NCI-H187 treated with DMSO at 0.1 percent for 48 hours (cell line): Measurements from ENCODE around the gene LRP1.

ENCODE experiments used
- DNase-seq: peaks from one replicate; lab custom pipeline; 2025; lab: John Stamatoyannopoulos, UW

Gene LRP1

GRCh38 chr12:57223191-57224165 lies 95.2 kb downstream of the LRP1 start:
- no peak for DNase-seq

DNA sequence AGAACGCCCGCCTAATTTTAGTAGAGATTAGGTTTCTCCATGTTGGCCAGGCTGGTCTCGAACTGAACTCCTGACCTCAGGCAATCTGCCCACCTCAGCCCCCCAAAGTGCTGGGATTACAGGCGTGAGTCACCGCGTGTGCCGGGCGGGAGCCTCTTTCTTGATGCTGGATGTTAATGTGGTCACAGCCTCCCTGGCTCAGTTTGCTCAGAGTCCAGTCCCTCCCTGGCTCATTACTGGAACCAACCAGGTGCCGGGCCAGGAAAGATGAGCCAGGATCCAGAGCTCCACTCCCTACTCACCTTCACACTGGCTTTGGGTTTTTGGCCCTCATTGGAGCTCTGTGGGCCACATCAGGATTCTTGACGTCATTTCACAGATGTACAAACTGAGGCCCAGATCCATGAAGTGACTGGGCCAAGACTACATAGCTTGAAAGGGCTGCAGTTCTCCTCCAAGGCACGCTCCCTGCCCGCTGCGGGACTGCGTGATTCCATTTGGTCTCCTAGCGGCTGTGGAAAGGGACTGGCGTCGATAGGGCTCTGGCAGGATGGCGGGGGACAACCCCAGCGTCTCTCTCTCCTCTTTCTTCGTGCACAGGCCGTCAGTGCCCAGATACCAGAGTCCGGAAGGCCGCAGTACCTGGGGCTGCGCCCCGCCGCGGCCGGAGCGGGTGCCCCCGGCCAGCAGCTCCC lies 96.1 kb downstream of the LRP1 start:
- no peak for DNase-seq

GRCh38 chr12:57224973-57225679 lies 96.8 kb downstream of the LRP1 start:
- no peak for DNase-seq

DNA sequence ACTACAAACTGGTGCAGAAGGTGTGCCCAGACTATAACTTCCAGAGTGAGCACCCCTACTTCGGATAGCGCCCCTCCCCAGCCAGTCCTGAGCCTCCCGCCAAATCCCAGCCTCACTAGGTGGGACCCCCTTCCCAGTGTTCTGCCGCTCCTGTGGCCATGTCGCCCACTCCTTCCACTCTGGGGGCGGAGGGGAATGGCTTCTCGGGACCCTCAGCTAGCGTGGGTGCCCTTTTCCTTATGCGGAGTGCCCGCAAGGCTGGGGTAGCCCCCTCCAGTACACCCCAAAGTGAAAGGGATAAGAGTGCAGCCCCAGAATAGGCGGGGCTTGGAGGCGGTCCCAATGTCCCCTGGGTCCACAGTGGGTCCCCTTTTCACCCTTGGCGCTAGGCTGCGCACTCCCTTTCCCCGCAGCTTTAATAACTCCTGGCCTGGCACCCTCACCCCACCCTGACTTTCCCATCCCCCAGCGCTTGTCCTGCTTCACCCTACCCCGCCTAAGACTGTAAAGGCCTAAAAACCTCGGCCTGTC lies 97.5 kb downstream of the LRP1 start:
- no peak for DNase-seq

- no peak for DNase-seq
These were observed 98.5 kb downstream of the LRP1 start for GRCh38 chr12:57226588-57227314.

GRCh38 chr12:57227315-57228115 lies 99.2 kb downstream of the LRP1 start:
- no peak for DNase-seq

- DNase-seq = no peak
These were observed 100.9 kb downstream of the LRP1 start for GRCh38 chr12:57229046-57229633.

- peak; percentile 89 for DNase-seq
These were observed 101.5 kb downstream of the LRP1 start, which contains the start of gene SHMT2 for GRCh38 chr12:57229634-57230380. Gene SHMT2, plus strand, starts transcription at chr12:57229711. Its CDS starts 68 bp downstream, at chr12:57229779.

GRCh38 chr12:57230381-57231155 lies 102.3 kb downstream of the LRP1 start:
- no peak for DNase-seq

GRCh38 chr12:57231276-57232021 lies 103.2 kb downstream of the LRP1 start:
- DNase-seq = no peak

DNA sequence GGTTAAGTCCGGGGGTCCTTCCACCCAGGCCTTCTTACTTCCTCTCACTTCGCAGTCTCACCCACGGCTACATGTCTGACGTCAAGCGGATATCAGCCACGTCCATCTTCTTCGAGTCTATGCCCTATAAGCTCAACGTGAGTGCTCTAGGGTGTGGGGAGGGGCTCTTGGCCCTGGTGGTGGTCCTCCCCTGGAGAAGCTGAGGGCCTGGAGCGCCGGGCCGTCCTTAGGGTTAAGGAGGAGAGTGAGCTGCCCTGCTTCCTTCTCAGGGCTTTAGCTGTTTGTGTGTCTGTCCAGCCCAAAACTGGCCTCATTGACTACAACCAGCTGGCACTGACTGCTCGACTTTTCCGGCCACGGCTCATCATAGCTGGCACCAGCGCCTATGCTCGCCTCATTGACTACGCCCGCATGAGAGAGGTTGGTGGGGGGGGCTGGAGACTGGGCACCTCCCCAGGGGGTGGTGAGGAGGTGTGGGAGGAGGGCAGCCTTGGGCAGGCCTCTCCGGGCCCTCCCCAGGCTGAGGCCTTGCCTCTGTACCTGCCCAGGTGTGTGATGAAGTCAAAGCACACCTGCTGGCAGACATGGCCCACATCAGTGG lies 104.0 kb downstream of the LRP1 start:
- no peak for DNase-seq

DNA sequence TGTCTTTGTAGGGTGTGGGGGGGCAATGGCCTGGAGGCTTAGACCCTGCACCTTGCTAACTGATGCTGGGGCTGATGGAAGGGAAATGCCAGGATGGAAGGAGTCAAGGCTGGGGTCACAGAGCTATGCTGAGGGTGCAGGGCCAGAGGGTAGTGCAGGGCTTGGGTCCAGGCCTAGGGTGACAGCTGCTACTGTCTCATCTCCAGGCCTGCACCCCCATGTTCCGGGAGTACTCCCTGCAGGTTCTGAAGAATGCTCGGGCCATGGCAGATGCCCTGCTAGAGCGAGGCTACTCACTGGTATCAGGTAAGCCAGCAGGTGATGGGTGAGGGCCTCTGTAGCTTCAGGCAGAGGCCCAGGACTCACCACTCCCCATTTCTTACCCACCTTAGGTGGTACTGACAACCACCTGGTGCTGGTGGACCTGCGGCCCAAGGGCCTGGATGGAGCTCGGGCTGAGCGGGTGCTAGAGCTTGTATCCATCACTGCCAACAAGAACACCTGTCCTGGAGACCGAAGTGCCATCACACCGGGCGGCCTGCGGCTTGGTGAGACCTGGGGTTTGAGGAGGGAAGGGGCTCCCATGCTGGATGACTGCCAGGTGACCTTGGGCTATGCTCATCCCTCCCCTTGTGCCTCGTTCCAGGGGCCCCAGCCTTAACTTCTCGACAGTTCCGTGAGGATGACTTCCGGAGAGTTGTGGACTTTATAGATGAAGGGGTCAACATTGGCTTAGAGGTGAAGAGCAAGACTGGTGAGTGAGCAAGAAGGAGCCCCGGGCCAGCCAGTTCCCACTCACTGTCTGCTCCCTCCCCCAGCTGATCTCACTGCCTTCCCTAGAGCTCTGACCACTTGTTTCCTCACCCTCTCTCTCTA lies 105.3 kb downstream of the LRP1 start:
- no peak for DNase-seq

DNA sequence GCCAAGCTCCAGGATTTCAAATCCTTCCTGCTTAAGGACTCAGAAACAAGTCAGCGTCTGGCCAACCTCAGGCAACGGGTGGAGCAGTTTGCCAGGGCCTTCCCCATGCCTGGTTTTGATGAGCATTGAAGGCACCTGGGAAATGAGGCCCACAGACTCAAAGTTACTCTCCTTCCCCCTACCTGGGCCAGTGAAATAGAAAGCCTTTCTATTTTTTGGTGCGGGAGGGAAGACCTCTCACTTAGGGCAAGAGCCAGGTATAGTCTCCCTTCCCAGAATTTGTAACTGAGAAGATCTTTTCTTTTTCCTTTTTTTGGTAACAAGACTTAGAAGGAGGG lies 105.9 kb downstream of the LRP1 start:
- DNase-seq = no peak

- DNase-seq = no peak
These were observed 106.3 kb downstream of the LRP1 start for GRCh38 chr12:57234571-57235016.

- no peak for DNase-seq
These were observed 106.9 kb downstream of the LRP1 start for GRCh38 chr12:57235017-57235727.

DNA sequence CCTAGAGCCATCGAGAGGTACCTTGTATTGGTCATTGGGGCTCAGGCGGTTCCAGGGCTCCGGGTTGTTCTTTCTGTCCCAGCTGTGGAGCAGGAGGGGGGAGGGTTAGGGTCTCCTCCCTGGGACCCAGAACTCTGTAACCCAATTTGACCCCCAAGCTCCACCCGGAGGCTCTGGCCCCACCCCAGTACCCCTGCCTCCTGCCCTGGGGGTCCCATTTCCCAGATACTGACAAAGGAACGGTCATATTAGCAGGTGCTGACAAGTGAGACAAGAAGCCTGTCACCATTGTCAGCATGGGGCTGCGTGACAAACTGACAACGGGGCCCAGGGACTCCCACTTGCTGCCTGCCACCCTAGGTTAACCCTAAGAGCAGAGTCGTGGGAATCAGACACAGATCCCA lies 107.4 kb downstream of the LRP1 start:
- no peak for DNase-seq
